ENCODE data around the gene POGZ. TPM values are rescaled to one million over a fixed set of nuclear protein-coding genes. Genes with fewer than 3 reads are reported as not detected.

The POGZ gene
- total and polyA plus RNA-seq, 2 of the 13 experiments (the other 11 are each of a cell fraction or from before 2014, with no cell fraction given) = 15.3 to 45.6 TPM

DNA sequence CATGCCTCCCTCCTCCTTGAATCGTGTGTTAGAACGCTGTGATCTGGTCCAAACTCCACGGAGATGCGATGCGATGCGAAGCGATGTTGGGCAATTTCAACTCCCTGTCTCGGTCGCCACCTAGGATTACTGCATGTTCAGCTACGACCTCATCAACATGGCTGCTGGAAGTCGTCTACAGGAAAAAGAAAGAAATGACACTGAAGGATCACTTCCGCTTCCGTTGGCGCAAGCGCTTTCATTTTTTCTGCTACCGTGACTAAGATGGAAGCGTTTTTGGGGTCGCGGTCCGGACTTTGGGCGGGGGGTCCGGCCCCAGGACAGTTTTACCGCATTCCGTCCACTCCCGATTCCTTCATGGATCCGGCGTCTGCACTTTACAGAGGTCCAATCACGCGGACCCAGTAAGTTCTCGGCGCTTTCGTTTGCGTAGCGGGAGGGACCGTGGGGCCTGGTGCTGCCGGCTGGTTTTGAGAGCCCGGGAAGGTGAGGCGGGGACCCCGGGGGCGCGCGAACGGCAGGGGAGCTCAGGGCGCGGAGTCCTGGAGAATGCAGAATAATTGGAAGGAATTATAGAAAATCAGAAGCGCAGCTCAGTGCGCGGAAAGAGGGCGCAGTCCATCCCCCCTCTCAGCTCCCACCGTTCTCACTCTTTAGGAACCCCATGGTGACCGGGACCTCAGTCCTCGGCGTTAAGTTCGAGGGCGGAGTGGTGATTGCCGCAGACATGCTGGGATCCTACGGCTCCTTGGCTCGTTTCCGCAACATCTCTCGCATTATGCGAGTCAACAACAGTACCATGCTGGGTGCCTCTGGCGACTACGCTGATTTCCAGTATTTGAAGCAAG lies 59.7 kb downstream of the POGZ start, which contains the start of gene PSMB4 (continued):
- TF ChIP-seq, protein P1, sequence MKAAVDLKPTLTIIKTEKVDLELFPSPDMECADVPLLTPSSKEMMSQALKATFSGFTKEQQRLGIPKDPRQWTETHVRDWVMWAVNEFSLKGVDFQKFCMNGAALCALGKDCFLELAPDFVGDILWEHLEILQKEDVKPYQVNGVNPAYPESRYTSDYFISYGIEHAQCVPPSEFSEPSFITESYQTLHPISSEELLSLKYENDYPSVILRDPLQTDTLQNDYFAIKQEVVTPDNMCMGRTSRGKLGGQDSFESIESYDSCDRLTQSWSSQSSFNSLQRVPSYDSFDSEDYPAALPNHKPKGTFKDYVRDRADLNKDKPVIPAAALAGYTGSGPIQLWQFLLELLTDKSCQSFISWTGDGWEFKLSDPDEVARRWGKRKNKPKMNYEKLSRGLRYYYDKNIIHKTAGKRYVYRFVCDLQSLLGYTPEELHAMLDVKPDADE (CRISPR knock-in tag; IDR thresholded peaks at IDR 0.05) = no peak
- TF ChIP-seq, protein P2, sequence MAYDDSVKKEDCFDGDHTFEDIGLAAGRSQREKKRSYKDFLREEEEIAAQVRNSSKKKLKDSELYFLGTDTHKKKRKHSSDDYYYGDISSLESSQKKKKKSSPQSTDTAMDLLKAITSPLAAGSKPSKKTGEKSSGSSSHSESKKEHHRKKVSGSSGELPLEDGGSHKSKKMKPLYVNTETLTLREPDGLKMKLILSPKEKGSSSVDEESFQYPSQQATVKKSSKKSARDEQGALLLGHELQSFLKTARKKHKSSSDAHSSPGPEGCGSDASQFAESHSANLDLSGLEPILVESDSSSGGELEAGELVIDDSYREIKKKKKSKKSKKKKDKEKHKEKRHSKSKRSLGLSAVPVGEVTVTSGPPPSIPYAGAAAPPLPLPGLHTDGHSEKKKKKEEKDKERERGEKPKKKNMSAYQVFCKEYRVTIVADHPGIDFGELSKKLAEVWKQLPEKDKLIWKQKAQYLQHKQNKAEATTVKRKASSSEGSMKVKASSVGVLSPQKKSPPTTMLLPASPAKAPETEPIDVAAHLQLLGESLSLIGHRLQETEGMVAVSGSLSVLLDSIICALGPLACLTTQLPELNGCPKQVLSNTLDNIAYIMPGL (CRISPR knock-in tag; IDR thresholded peaks at IDR 0.05; ENCODE audit: borderline replicate concordance in 1 of 2, low read depth in 1 of 2) = peak; percentile 64 to 88
- TF ChIP-seq YY1 (IDR thresholded peaks at IDR 0.05; ENCODE audit: insufficient read depth, insufficient replicate concordance, low read depth, low read length) = peak; percentile 99
- TF ChIP-seq ZNF263 (CRISPR knock-in tag; IDR thresholded peaks at IDR 0.05) = 0 out of 2 replicates have a peak, but pooled peaks have one; percentile 6
- TF ChIP-seq UBTF (CRISPR knock-in tag; IDR thresholded peaks at IDR 0.05) = peak; percentile 59
- TF ChIP-seq STAT6 (CRISPR knock-in tag; IDR thresholded peaks at IDR 0.05; ENCODE audit: borderline replicate concordance) = peak; percentile 89
- TF ChIP-seq POLR2A (IDR thresholded peaks at IDR 0.05; ENCODE audit: insufficient read depth in 1 of 2, low read depth in 2 of 2, low read length in 2 of 2) = peak; percentile 80 to 85
- TF ChIP-seq TSC22D2 (CRISPR knock-in tag; IDR thresholded peaks at IDR 0.05; ENCODE audit: borderline replicate concordance) = 0 out of 2 replicates have a peak, but pooled peaks have one; percentile 52
- TF ChIP-seq ETV6 (CRISPR knock-in tag; conservative IDR thresholded peaks at IDR 0.05) = 0 out of 2 replicates have a peak, but pooled peaks have one; percentile 9
- TF ChIP-seq ZNF331 (CRISPR knock-in tag; IDR thresholded peaks at IDR 0.05) = peak; percentile 33; the same call in 1 of the 2 replicates
- TF ChIP-seq ZNF615 (CRISPR knock-in tag; IDR thresholded peaks at IDR 0.05; ENCODE audit: borderline replicate concordance) = no peak
- TF ChIP-seq DR1 (CRISPR knock-in tag; IDR thresholded peaks at IDR 0.05) = 0 out of 2 replicates have a peak, but pooled peaks have one; percentile 15
- 0 out of 2 replicates have a peak, but pooled peaks have one; percentile 67 for TF ChIP-seq ZNF225 (CRISPR knock-in tag; IDR thresholded peaks at IDR 0.05)
- TF ChIP-seq BRF2 (CRISPR knock-in tag; IDR thresholded peaks at IDR 0.05) = peak; percentile 24; the same call in 1 of the 2 replicates
- peak; percentile 81 for TF ChIP-seq KMT2A (CRISPR knock-in tag; IDR thresholded peaks at IDR 0.05)
- peak; percentile 28 for TF ChIP-seq RBM39 (IDR thresholded peaks at IDR 0.05; ENCODE audit: low read depth, low read length, poor library complexity, severe bottlenecking)
- TF ChIP-seq ZNF354B (CRISPR knock-in tag; IDR thresholded peaks at IDR 0.05) = peak; percentile 75; the same call in 1 of the 2 replicates
- no peak for TF ChIP-seq PHB2 (IDR thresholded peaks at IDR 0.05; ENCODE audit: partially characterized antibody)

All from HepG2 (cell line).